ENCODE data around the gene ARMCX2.
A peak's percentile ranks its signal among the peaks of the same experiment; 100 is the strongest.
"Not testable (repeated sequence)": the region's sequence is repeated elsewhere in the genome, so short reads cannot be mapped to it uniquely, and the experiment has no call there.

Gene ARMCX2

DNA sequence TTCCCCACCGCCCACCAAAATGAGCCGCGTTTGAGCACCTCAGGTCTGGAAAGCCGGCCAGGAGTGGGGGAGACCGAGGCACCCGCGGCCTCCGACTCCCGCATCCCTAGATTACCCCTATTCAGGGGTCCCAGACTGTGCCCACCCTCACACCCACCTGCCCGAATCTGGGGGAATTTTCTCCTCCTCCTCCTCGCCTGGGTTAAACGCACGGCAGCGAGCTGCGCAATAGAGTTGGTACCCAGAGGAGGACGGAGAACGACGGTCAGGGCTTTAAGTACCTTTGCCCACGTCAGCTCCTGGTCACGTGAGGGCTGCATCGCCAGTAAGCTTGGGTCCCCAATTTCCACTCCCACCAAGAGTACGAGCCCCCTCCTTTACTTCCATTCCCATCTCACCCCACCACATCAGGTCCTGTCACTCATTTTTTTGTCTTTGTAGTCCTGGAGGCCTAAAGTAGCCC is at the start of gene ARMCX2:
ARMCX2 (minus strand) TSS at position 250 of the 463 bp plus-strand sequence. CDS start 2,262 bp downstream, outside the sequence.
- no peak for DNase-seq (ENCODE audit: low read depth in 2 of 2)

DNA sequence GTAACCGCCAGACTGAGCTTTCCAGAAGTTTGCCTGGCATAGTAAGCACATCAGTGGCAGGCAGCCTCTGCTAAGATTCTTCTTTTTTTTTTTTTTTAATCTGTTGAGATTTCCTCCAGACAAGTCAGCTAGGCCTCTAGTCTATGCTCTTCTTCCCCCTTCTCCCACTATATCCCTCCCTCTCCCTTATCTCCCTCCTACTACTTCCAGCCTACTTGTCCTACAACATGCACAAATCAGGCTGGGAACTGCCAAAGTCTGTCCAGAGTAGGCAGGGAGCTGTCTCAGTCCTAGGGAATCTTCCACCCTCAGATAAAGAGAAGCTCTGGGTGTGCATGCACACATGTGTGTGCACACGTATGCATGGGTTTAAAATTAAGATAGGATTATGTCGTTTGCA is 49.7 kb upstream of the ARMCX2 start:
- no peak for DNase-seq (ENCODE audit: low read depth in 2 of 2)

DNA sequence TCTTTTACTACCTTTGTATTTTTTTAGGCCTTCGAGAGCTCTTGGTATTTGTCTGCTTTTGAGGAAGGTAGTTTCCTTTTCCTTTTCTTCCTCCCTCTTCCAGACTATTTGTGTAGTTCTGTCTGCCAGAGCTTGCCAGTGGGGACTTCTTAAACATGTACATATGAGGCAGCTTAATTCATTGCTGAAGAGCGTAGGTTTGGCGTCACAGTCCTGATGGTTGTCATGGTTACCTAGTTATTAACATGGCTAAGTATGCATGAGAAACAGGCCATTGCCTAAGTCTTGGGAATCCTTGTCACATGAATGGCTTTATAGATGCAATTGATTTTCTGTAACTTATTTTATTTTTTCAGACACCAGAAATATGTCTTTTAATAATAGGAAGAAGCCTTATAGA is 48.5 kb upstream of the ARMCX2 start:
- DNase-seq (ENCODE audit: low read depth in 2 of 2): no peak

GRCh38 chrX:101693476-101693875 is 33.8 kb upstream of the ARMCX2 start:
- DNase-seq (ENCODE audit: low read depth in 2 of 2): no peak

DNA sequence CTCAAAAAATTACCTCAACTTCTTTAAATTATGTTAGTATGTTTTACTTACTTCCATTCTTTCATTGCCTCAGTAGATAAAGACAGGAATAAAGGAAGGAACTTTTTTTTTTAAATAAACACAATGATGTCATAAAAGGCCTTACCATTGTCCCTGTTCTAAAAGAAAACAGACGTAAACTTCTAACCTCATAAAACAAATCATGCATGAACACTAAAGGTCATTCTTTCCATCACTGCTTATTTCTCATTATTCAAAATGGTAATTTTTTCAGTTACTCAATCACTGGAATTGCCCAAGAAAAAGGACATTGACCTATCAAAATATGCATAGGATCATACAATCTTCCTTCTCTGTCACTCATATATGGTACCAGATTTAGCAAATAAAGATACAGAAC is 32.2 kb upstream of the ARMCX2 start:
- DNase-seq (ENCODE audit: low read depth in 2 of 2): no peak

- DNase-seq (ENCODE audit: low read depth in 2 of 2): no peak
Measured at GRCh38 chrX:101686574-101686973, 26.9 kb upstream of the ARMCX2 start.

GRCh38 chrX:101685923-101686322 is 26.3 kb upstream of the ARMCX2 start:
- DNase-seq (ENCODE audit: low read depth in 2 of 2): no peak

DNA sequence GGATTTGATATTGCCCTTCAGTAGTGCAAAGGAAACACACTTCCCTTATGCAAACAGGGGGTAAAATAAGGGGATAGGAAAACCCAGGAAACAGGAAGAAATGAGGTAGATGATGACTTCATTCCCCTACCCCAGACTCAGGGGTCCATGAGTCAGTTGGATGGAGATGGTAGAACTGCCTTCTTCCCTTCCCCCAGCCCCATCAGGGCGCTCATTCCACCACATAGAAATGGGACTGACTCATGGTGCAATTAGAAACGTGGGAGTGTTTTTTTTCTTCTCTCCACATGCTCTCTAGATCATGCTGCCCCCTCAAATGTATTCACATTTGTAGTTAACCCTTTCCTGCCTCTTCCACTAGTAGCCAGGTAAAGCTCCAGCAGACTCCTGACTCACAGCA is 23.1 kb upstream of the ARMCX2 start:
- no peak for DNase-seq (ENCODE audit: low read depth in 2 of 2)

DNA sequence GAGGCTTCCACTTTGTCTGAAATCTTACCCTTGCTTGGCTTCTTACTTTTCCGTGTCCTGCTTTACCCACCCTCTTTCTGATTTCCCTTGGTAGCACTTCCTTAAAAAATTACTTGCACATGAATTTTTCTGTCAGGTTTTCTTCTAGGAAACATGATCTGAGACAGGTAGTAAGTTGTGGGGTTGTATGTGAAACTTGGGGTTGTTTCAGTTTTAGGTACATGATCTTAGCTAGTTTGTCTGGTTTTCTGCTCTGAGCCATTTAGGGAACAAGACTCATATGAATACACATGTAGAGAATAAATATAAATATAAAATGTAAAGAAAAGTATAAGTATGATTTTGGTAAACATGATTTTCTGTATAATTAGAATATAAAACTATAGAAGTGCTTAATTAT is 17.4 kb upstream of the ARMCX2 start:
- no peak for DNase-seq (ENCODE audit: low read depth in 2 of 2)

- no peak for DNase-seq (ENCODE audit: low read depth in 2 of 2)
Measured at GRCh38 chrX:101676571-101676970, 16.9 kb upstream of the ARMCX2 start.

GRCh38 chrX:101668143-101668542 is 8.5 kb upstream of the ARMCX2 start:
- no peak for DNase-seq (ENCODE audit: low read depth in 2 of 2)

DNA sequence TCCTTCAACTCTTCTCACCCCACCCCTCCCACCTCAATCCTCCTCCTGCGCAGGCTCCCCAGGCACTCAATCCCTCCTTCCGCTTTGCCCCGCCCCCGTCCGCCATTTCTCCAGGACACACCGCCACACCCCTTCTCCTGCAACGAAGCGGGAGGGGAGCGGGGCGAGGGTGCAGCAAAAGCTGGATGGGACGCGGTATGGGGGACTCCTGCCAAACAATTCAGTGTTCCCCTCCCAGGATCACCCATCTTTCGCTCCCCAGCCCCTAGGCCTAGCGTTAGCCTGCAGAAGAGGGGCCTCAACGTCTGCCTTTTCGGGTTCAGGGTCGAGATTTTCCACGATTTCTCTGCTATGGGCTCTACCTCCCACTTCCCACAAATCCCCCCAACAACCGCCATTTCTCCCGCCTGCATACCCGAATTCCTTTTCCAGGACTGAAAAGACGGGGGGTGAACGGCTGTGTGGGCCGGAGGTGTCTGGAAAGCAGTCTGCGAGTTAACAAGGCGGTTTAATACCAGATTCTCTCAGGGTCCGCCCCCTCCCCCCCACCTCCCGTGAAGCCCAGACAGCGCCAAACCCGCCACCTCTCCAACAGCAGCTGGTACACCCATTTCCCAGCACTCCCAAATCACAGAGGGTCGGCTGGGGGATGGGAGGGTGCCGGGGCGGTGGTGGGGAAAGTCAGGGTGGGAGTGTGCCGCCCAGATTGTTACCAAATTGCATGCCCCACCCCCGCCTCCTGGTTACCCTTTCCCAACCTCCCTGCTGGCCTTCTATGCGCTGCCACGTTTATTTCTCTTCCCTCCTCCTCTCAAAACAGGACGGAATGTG is 774 bp downstream of the ARMCX2 start:
- peak; percentile 11 to 24 for DNase-seq (ENCODE audit: low read depth in 2 of 2)

DNA sequence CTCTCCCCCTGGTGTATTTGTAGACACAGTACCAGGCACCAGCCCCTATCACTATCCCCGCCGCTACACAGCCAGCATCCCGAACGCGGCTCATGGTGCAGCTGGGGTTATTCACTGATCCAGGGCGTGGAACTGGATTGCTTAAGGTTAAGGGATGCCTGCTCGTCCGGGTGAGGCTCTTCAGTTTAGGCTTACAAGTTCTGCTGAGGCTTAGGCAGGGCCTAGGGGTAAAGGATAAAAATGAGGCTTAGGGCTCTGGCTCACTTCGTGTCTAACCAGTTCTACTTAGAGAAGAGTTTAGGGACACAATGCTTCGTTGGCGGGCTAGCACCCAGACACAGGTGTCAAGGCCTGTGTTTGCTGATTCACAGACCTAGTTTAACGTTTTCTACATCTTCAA is 2.2 kb downstream of the ARMCX2 start:
- no peak for DNase-seq (ENCODE audit: low read depth in 2 of 2)

DNA sequence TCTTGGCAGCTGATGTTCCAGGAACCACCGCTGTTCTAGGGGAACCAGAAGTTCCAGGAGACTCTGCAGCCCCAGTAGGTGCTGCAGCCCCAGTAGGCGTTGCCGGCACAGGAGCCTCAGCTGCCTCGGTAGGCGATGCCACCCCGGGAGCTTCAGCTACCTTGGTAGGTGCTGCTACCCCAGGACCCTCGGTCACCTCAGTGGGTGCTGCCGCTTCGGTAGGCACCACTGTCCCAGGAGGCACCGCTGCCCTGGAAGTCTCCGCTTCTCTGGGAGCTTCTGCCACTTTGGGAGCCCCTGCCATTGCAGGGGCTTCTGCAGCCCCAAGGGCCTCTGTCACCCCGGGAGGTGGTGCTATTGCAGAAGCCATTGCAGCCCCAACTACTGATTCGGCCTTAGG is 2.8 kb downstream of the ARMCX2 start:
- DNase-seq (ENCODE audit: low read depth in 2 of 2): no peak

DNA sequence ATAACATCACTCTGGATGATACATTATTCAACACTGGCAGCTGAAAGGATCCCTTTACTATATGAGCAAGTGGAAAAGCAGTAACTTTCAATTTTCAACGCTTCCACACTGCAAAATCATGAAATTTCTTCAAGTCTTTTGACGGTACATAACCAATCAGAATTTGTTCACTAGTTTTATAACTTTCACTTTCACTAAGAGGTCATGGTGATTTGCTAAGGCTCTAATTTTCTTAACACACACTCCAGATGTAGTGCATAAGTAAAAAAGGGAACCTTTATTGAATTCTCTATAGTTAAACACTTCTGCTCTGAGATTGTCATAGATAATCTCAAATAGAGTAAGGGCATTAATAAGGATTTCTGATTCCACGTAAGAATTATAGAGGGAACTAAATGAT is 4.1 kb downstream of the ARMCX2 start:
- no peak for DNase-seq (ENCODE audit: low read depth in 2 of 2)

GRCh38 chrX:101647716-101648115 is 11.9 kb downstream of the ARMCX2 start:
- not testable (repeated sequence) for DNase-seq (ENCODE audit: low read depth in 2 of 2)

GRCh38 chrX:101642093-101642492 is 17.6 kb downstream of the ARMCX2 start:
- no peak for DNase-seq (ENCODE audit: low read depth in 2 of 2)

- no peak for DNase-seq (ENCODE audit: low read depth in 2 of 2)
Measured at GRCh38 chrX:101639583-101639982, 20.1 kb downstream of the ARMCX2 start.

- DNase-seq (ENCODE audit: low read depth in 2 of 2): no peak
Measured at GRCh38 chrX:101619364-101619763, 40.3 kb downstream of the ARMCX2 start.

GRCh38 chrX:101617211-101618191 is 42.1 kb downstream of the ARMCX2 start, which contains the start of gene ARMCX6:
Gene ARMCX6, minus strand, starts transcription at chrX:101618000. Its CDS starts 1,380 bp downstream, at chrX:101616620.
- DNase-seq (ENCODE audit: low read depth in 2 of 2): peak; percentile 56 to 59

DNA sequence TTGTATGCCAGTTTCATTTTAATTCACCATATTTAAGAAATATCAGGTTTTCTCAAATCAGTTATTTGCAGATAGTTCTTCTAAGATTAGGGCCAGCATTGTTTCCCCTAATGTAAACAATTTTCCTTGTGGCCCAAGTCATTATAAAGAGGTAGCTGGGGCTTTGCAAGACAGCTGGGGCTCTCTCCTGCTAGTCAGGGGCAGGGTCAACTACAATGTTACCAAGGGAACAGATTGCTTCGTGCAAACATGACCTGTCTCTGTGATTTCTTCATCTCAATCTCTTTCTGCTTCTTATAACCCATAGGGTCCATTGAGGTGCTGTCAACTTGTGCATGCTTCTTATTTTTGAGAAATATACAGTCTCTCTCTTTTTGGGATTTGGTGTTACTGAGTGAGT is 53.9 kb downstream of the ARMCX2 start:
- no peak for DNase-seq (ENCODE audit: low read depth in 2 of 2)
